H7 (cell line): Measurements from ENCODE around the gene AMPD2. TPM values are rescaled to one million over a fixed set of nuclear protein-coding genes. Genes with fewer than 3 reads are reported as not detected.
A peak's percentile ranks its signal among the peaks of the same experiment; 100 is the strongest.

ENCODE experiments used
- DNase-seq: peaks from one replicate; pipeline ENCODE4 v3.0.0; 2012
- H3K27me3 ChIP-seq: 2 replicates; pipeline ENCODE4 v1.6.0; 2011; ENCODE audit warnings: mild to moderate bottlenecking, low read length; ENCODE audit not compliant: control insufficient read depth, insufficient read depth
- H3K36me3 ChIP-seq: replicated peaks from 2 replicates; pipeline ENCODE4 v1.5.1; 2011; ENCODE audit warnings: low read length; ENCODE audit not compliant: control insufficient read depth, insufficient read depth
- H3K4me3 ChIP-seq: 2 replicates; pipeline ENCODE4 v1.5.1; 2011; ENCODE audit warnings: low read depth, mild to moderate bottlenecking, control low read depth, low read length, moderate library complexity; ENCODE audit not compliant: insufficient read depth
- total RNA-seq: library from RNA; depleted of rRNA; stranded (reverse); fragments of >200 nt; shearing (Covaris generic); gene quantifications from 2 replicates; pipeline ENCODE4 v1.2.3, GENCODE V29; 2014

Gene AMPD2
- total RNA-seq, 1 experiment from 2014 or later = 83.7 TPM

GRCh38 chr1:109622137-109622892, 2.7 kb downstream of the AMPD2 start:
- no peaks in the 10 kb centered on the region for H3K27me3 ChIP-seq
- DNase-seq = no peak
- peaks cover 4% of the 10 kb centered on the region for H3K36me3 ChIP-seq
- H3K4me3 ChIP-seq = no peak overlapping the region

- Histone ChIP-seq H3K4me3 (no peak overlapping the region), H3K36me3 (peaks cover 6% of the 10 kb centered on the region), H3K27me3 (no peaks in the 10 kb centered on the region)
- peak; percentile 55 for DNase-seq
These were observed 3.3 kb downstream of the AMPD2 start for GRCh38 chr1:109622895-109623294.

GRCh38 chr1:109623601-109624161, 4.0 kb downstream of the AMPD2 start:
- Histone ChIP-seq H3K36me3 (peaks cover 8% of the 10 kb centered on the region), H3K27me3 (no peaks in the 10 kb centered on the region), H3K4me3 (no peak overlapping the region)
- peak; percentile 42 for DNase-seq

- peak; percentile 56 for DNase-seq
- Histone ChIP-seq H3K27me3 (no peaks in the 10 kb centered on the region), H3K4me3 (no peak overlapping the region), H3K36me3 (peaks cover 8% of the 10 kb centered on the region)
These were observed 4.8 kb downstream of the AMPD2 start for GRCh38 chr1:109624201-109625010.

- no peaks in the 10 kb centered on the region for H3K27me3 ChIP-seq
These were observed 5.5 kb downstream of the AMPD2 start for GRCh38 chr1:109625176-109625575.

GRCh38 chr1:109625601-109626560, 6.2 kb downstream of the AMPD2 start:
- Histone ChIP-seq H3K36me3 (peaks cover 9% of the 10 kb centered on the region), H3K27me3 (no peaks in the 10 kb centered on the region), H3K4me3 (no peak overlapping the region)
- DNase-seq = peak; percentile 69

More at GRCh38 chr1:109625176-109625575, 5.5 kb downstream of the AMPD2 start:
- H3K36me3 ChIP-seq = peaks cover 8% of the 10 kb centered on the region
- peak; percentile 67 for DNase-seq
- H3K4me3 ChIP-seq = no peak overlapping the region

- Histone ChIP-seq H3K36me3 (peaks cover 14% of the 10 kb centered on the region), H3K4me3 (no peak overlapping the region), H3K27me3 (no peaks in the 10 kb centered on the region)
- peak; percentile 29 for DNase-seq
These were observed 7.2 kb downstream of the AMPD2 start for GRCh38 chr1:109626682-109627408.

- Histone ChIP-seq H3K36me3 (peaks cover 14% of the 10 kb centered on the region), H3K27me3 (no peaks in the 10 kb centered on the region), H3K4me3 (no peak overlapping the region)
- no peak for DNase-seq
These were observed 8.2 kb downstream of the AMPD2 start for GRCh38 chr1:109627692-109628399.

- H3K4me3 ChIP-seq = no peak overlapping the region
- peaks cover 14% of the 10 kb centered on the region for H3K36me3 ChIP-seq
- H3K27me3 ChIP-seq = no peaks in the 10 kb centered on the region
- DNase-seq = peak; percentile 30
These were observed 9.1 kb downstream of the AMPD2 start for GRCh38 chr1:109628540-109629321.

- Histone ChIP-seq H3K36me3 (peaks cover 14% of the 10 kb centered on the region), H3K4me3 (no peak overlapping the region), H3K27me3 (no peaks in the 10 kb centered on the region)
- no peak for DNase-seq
These were observed 9.9 kb downstream of the AMPD2 start for GRCh38 chr1:109629372-109630030.

- peak; percentile 96 for DNase-seq
- Histone ChIP-seq H3K36me3 (peaks cover 14% of the 10 kb centered on the region), H3K4me3 (no peak overlapping the region), H3K27me3 (no peaks in the 10 kb centered on the region)
These were observed 10.7 kb downstream of the AMPD2 start for GRCh38 chr1:109630081-109630897.
